ENCODE results near the gene STXBP6.

GRCh38 chr14:24857277-24857676, 192.7 kb downstream of the STXBP6 start:
- TF ChIP-seq POLR2A (IDR thresholded peaks at IDR 0.05; ENCODE audit: low read depth, low read length) (no peak), POLR2AphosphoS5 (IDR thresholded peaks at IDR 0.05; ENCODE audit: low read depth, low read length) (no peak)

Measured in GM12892 (cell line).